HG02798 (cell line): Measurements from ENCODE around the gene ANAPC16.
"Not testable (repeated sequence)": the region's sequence is repeated elsewhere in the genome, so short reads cannot be mapped to it uniquely, and the experiment has no call there.

ENCODE experiments used
- ATAC-seq: cut with Tn5 transposase; IDR thresholded peaks from one replicate; pipeline ENCODE4 v1.9.1; 2021; ENCODE audit warnings: mild to moderate bottlenecking; ENCODE audit not compliant: unreplicated experiment, poor library complexity

ANAPC16 gene

DNA sequence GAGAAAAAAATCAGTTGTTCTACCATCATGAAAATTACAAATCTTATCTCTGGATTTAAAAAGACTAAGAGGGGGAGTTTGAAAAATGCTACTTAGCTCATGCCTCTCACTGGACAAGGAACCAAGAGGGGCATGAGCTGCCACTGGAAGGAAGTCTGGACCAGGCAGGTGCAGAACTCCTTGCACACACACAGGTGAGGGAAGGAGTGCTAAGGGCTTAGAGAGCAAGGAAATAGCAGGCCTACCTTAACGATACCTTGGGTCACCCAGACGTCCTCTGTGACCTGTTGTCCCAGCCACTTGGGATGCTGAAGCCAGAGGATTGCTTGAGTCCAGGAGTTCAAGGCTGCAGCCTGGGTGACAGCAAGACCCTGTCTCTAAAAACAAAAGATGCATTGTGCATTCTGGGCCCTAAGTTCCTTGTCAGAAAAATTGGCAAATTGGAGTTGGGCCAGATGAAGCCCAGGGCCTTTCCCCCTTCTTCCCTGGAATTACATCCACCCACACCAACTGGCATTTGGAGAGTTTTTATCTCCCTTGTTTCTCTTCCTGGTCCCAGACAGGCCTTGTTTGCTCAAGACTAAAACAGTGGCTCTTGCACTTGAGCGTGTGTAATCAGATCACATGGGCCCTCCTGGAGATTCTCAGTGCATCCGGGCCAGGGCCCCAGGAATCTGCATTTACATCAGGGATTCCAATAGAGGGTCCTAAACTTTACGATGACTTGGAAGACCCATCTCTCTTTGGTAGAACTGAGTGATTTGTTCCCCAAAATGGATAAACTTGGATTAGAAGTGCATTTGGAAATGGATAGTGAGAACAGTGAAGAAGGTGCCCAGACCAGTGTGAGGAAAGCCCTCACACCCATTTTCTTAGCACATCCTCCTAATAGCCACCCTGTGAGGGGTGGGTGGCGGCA, 60.9 kb downstream of the ANAPC16 start:
- no peak for ATAC-seq

DNA sequence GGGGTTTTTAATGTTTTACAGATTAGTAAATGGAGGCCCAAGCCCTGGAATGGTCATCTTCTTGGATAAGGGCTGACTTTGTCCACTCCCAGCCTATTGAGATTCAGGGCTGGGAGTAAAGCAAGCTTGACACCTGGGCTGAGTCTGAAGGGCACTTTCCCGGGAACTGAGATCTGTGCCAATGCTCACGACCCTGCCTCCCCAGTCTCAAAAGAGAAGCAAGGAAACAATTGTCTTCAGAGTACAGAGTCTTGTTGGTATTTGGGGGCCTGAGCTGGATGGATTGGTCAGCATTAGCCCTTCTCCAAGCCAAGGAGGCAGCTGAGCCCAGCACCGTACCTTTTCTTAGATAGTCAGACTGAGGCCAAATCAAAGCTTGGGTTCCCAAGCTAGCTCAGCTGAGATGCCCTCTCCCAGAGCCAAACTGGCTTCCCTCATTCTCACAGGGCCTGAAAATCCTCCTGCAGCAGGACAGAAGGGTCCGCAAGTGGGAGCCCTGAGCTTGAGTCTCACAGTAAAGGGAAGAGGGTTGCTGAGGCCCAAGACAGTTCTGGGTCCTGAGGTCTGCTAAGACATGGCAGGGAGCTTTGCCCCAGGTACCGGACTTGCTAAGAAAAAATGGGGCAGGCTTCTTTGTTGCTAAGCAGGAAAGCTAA, 61.7 kb downstream of the ANAPC16 start:
- ATAC-seq = no peak

DNA sequence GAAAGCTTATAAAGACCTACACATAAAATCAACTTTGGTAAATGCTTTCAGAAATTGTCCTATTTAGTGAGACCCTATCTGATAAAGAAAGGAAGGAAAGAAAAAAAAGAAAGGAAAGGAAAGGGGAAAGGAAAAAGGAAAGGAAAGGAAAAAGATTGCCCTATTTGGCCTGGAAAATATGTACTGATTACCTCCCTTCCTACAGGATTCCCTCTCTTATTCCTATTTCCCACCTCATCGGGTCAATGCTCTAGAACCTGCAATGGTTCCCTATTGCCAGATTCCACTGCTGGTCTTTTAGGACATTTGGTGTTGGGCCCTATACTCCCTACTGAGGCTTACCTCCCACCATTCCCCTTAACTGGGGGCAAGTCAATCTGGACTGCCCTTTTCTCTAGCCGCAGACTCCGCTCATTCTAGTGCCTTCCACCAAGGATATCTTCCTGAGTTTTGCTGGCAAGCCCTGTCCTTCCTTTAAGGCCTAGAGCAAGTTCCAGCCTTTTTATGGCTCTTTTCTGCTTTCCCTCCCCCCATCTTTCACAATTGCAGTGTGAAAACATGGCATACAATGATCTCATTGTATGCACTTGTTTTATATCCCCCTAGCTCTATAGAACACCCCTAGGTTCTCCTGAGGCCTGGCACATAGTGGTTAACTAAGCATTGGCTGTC, 62.3 kb downstream of the ANAPC16 start:
- ATAC-seq = no peak

DNA sequence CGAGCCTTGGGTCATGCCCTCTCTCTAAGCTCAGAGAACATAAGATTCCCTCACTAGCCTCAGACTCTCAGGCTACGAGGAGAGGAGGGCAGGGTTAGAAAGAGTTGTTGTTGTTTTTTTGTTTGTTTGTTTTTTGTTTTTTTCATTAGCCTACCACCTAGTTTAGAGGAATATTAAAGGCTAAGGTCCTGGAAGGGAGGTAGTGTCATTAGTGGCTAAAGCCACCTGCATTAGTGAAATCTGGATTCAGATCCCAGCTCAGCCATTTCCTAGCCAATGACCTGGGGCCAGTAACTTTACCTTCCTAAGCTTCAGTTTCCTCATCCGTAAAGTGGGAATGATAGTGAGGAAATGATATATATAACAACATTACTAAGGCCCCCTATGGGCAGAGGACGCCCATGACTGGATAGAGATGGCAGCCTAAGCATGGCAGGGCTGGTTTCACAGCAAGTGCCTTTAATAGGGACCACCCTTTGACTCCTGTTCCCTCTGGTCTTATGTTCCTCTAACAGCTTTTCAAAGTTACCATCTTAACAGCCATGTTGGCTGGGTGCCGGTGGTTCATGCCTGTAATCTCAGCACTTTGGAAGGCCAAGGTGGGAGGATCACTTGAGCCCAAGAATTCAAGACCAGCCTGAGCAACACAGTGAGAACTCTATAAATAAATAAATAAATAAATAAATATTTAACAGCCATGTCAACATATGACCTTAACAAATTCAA, 63.0 kb downstream of the ANAPC16 start:
- no peak for ATAC-seq

DNA sequence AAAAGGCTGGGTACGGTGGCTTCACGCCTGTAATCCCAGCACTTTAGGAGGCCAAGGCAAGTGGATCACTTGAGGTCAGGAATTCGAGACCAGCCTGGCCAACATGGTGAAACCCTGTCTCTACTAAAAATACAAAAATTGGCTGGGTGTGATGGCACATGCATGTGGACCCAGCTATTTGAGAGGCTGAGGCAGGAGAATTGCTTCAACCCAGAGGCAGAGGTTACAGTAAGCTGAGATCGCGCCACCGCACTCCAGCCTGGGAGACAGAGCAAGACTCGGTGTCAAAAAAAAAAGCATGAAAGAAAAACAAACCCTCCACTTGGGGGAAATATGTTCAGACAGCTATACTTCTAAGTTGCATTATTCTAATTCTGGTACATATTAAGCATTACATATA, 63.8 kb downstream of the ANAPC16 start:
- not testable (repeated sequence) for ATAC-seq

DNA sequence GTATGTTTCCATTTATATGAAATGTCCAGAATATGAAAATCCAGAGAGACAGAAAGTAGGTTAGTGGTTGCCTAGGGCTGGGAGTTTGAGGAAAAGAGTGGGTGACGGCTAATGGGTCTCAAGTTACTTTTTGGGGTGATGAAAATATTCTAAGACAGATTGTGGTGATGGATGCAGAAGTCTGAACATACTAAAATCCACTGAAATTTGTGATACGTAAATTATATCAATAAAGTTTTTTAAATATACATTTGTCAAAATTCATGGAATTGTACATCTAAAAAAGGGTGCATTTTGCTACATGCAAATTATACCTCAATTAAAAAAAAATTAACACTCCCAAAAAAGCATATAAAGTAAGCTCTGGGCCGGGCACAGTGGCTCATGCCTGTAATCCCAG, 67.3 kb downstream of the ANAPC16 start:
- ATAC-seq = no peak
